ENCODE results near the gene ANKRD33B. TPM values are rescaled to one million over a fixed set of nuclear protein-coding genes. Genes with fewer than 3 reads are reported as not detected.

ANKRD33B gene
- total RNA-seq, 4 donors from 2014 or later, result 0.57 to 6.5 (median 1.7) TPM

- Histone ChIP-seq H3K27me3 (no peaks in the 10 kb centered on the region), H3K4me1 (no peaks in the 10 kb centered on the region), H3K36me3 (no peaks in the 10 kb centered on the region), H3K9me3 (peaks cover 0 to 3% (median 0%) of the 10 kb centered on the region in 3 donors), H3K27ac (no peak overlapping the region), H3K4me3 (no peak overlapping the region)
- 58 to 63% methylated on average over 4 of the region's 4 CpGs for WGBS, 2 donors
- TF ChIP-seq POLR2A (IDR thresholded peaks at IDR 0.05) (no peak), CTCF (IDR thresholded peaks at IDR 0.05) (no peak)
- intact Hi-C loops (cut with DNase I), result no loop called here
- DNase-seq, result no peak
These were observed 43.2 kb upstream of the ANKRD33B start for GRCh38 chr5:10520706-10521105.

GRCh38 chr5:10521466-10522223, 42.2 kb upstream of the ANKRD33B start:
- no peak overlapping the region for H3K27ac ChIP-seq
- 92 to 94% methylated on average over 4 to 8 of the region's 14 CpGs for WGBS, 2 donors
- H3K27me3 ChIP-seq, result no peaks in the 10 kb centered on the region
- peaks cover 0 to 3% (median 0%) of the 10 kb centered on the region in 3 donors for H3K9me3 ChIP-seq
- DNase-seq, result no peak
- no peaks in the 10 kb centered on the region for H3K36me3 ChIP-seq
- peaks cover 0 to 7% (median 0%) of the 10 kb centered on the region in 3 donors for H3K4me1 ChIP-seq
- TF ChIP-seq POLR2A (IDR thresholded peaks at IDR 0.05), result no peak
- TF ChIP-seq CTCF (IDR thresholded peaks at IDR 0.05), result peak in 1 of 6 experiments; percentile 41
- intact Hi-C loops (cut with DNase I), result no loop called here
- no peak overlapping the region for H3K4me3 ChIP-seq

- no peaks in the 10 kb centered on the region for H3K36me3 ChIP-seq
- WGBS, 2 donors, result 100% methylated on average over 3 of the region's 4 CpGs; no CpG with 5 or more reads in 1 of the 2 donors
- no peak overlapping the region for H3K27ac ChIP-seq
- H3K4me3 ChIP-seq, result no peak overlapping the region
- peaks cover 0 to 3% (median 0%) of the 10 kb centered on the region in 3 donors for H3K9me3 ChIP-seq
- intact Hi-C loops (cut with DNase I), result no loop called here
- peaks cover 0 to 11% (median 0%) of the 10 kb centered on the region in 3 donors for H3K4me1 ChIP-seq
- DNase-seq, result no peak
- no peak for TF ChIP-seq POLR2A (IDR thresholded peaks at IDR 0.05)
- TF ChIP-seq CTCF (IDR thresholded peaks at IDR 0.05), result no peak
- H3K27me3 ChIP-seq, result no peaks in the 10 kb centered on the region
These were observed 41.7 kb upstream of the ANKRD33B start for GRCh38 chr5:10522224-10522611.

GRCh38 chr5:10524376-10525123, 39.3 kb upstream of the ANKRD33B start:
- Histone ChIP-seq H3K4me3 (no peak overlapping the region), H3K36me3 (no peaks in the 10 kb centered on the region), H3K27ac (no peak overlapping the region), H3K27me3 (no peaks in the 10 kb centered on the region), H3K4me1 (peaks cover 0 to 26% (median 17%) of the 10 kb centered on the region in 3 donors), H3K9me3 (peaks cover 0 to 3% (median 0%) of the 10 kb centered on the region in 3 donors)
- no peak for DNase-seq
- TF ChIP-seq CTCF (IDR thresholded peaks at IDR 0.05), result no peak
- no peak for TF ChIP-seq POLR2A (IDR thresholded peaks at IDR 0.05)
- intact Hi-C loops (cut with DNase I), result no loop called here
- WGBS, 2 donors, result 72 to 79% methylated on average over 11 to 13 of the region's 19 CpGs

- peaks cover 0 to 3% (median 0%) of the 10 kb centered on the region in 3 donors for H3K9me3 ChIP-seq
- no peaks in the 10 kb centered on the region for H3K27me3 ChIP-seq
- 63 to 73% methylated on average over 4 of the region's 4 CpGs for WGBS, 2 donors
- H3K4me3 ChIP-seq, result no peak overlapping the region
- intact Hi-C loops (cut with DNase I), result no loop called here
- H3K4me1 ChIP-seq, result peaks cover 0 to 26% (median 17%) of the 10 kb centered on the region in 3 donors
- H3K27ac ChIP-seq, result no peak overlapping the region
- TF ChIP-seq POLR2A (IDR thresholded peaks at IDR 0.05) (no peak), CTCF (IDR thresholded peaks at IDR 0.05) (no peak)
- DNase-seq, result no peak
- H3K36me3 ChIP-seq, result no peaks in the 10 kb centered on the region
These were observed 38.8 kb upstream of the ANKRD33B start for GRCh38 chr5:10525124-10525495.

Measured in esophagus squamous epithelium (tissue), 5 donors.